ENCODE measurements around the gene SUGT1. TPM values are rescaled to one million over a fixed set of nuclear protein-coding genes. Genes with fewer than 3 reads are reported as not detected.

SUGT1 gene
- total and polyA plus RNA-seq, 10 of the 15 experiments (the other 5 are each of a cell fraction or from before 2014, with no cell fraction given) = 46.7 to 122 (median 77.3) TPM

DNA sequence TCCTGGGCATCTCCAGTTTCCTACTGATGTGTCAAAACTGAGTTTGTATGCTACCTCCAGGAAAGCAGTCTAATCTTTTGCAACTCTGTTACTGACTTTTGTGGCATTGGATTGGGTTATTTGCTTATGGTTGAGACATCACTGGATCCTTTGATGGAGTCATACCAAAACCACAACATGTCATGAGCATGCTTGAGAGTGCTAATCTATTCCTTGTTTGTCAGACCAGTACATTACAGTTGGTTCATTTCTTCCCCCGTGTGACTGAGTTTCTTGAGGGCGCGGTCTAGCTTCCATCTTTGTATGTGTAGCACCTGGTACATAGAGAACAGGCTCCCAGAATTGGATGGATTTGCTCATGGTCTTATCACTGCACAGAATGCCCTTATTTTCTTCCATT lies 43.2 kb downstream of the SUGT1 start (continued):
- TF ChIP-seq POLR2AphosphoS5 (IDR thresholded peaks at IDR 0.05; ENCODE audit: low read length) = no peak
- 0 out of 2 replicates have a peak, but pooled peaks have one; percentile 7 for TF ChIP-seq NFYB (IDR thresholded peaks at IDR 0.05; ENCODE audit: insufficient read depth, low read depth, low read length)
- no peak for TF ChIP-seq DPF2 (IDR thresholded peaks at IDR 0.05)
- TF ChIP-seq CREM (IDR thresholded peaks at IDR 0.05; ENCODE audit: low read depth) = peak; percentile 45; the same call in 1 of the 2 replicates
- TF ChIP-seq ATF7 (IDR thresholded peaks at IDR 0.05; ENCODE audit: low read depth) = peak; percentile 24; the same call in 1 of the 2 replicates
- no peak for TF ChIP-seq NR2F1 (conservative IDR thresholded peaks at IDR 0.05)
- peak; percentile 11; the same call in 1 of the 2 replicates for TF ChIP-seq MTA2 (IDR thresholded peaks at IDR 0.05; ENCODE audit: low read depth)
- peak; percentile 43; the same call in 1 of the 2 replicates for TF ChIP-seq IRF4 (IDR thresholded peaks at IDR 0.05; ENCODE audit: low read depth, low read length)
- no peak for TF ChIP-seq POLR2A (IDR thresholded peaks at IDR 0.05; ENCODE audit: low read depth, low read length)
- TF ChIP-seq YY1 (IDR thresholded peaks at IDR 0.05; ENCODE audit: low read depth, low read length) = 0 out of 2 replicates have a peak, but pooled peaks have one; percentile 27
- TF ChIP-seq JUNB (IDR thresholded peaks at IDR 0.05) = peak; percentile 76
- TF ChIP-seq, protein P1, sequence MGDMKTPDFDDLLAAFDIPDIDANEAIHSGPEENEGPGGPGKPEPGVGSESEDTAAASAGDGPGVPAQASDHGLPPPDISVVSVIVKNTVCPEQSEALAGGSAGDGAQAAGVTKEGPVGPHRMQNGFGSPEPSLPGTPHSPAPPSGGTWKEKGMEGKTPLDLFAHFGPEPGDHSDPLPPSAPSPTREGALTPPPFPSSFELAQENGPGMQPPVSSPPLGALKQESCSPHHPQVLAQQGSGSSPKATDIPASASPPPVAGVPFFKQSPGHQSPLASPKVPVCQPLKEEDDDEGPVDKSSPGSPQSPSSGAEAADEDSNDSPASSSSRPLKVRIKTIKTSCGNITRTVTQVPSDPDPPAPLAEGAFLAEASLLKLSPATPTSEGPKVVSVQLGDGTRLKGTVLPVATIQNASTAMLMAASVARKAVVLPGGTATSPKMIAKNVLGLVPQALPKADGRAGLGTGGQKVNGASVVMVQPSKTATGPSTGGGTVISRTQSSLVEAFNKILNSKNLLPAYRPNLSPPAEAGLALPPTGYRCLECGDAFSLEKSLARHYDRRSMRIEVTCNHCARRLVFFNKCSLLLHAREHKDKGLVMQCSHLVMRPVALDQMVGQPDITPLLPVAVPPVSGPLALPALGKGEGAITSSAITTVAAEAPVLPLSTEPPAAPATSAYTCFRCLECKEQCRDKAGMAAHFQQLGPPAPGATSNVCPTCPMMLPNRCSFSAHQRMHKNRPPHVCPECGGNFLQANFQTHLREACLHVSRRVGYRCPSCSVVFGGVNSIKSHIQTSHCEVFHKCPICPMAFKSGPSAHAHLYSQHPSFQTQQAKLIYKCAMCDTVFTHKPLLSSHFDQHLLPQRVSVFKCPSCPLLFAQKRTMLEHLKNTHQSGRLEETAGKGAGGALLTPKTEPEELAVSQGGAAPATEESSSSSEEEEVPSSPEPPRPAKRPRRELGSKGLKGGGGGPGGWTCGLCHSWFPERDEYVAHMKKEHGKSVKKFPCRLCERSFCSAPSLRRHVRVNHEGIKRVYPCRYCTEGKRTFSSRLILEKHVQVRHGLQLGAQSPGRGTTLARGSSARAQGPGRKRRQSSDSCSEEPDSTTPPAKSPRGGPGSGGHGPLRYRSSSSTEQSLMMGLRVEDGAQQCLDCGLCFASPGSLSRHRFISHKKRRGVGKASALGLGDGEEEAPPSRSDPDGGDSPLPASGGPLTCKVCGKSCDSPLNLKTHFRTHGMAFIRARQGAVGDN (IDR thresholded peaks at IDR 0.05) = peak; percentile 52; the same call in 1 of the 2 replicates
- TF ChIP-seq ASH2L (IDR thresholded peaks at IDR 0.05; ENCODE audit: borderline replicate concordance, low read depth) = no peak
- TF ChIP-seq, protein P2, sequence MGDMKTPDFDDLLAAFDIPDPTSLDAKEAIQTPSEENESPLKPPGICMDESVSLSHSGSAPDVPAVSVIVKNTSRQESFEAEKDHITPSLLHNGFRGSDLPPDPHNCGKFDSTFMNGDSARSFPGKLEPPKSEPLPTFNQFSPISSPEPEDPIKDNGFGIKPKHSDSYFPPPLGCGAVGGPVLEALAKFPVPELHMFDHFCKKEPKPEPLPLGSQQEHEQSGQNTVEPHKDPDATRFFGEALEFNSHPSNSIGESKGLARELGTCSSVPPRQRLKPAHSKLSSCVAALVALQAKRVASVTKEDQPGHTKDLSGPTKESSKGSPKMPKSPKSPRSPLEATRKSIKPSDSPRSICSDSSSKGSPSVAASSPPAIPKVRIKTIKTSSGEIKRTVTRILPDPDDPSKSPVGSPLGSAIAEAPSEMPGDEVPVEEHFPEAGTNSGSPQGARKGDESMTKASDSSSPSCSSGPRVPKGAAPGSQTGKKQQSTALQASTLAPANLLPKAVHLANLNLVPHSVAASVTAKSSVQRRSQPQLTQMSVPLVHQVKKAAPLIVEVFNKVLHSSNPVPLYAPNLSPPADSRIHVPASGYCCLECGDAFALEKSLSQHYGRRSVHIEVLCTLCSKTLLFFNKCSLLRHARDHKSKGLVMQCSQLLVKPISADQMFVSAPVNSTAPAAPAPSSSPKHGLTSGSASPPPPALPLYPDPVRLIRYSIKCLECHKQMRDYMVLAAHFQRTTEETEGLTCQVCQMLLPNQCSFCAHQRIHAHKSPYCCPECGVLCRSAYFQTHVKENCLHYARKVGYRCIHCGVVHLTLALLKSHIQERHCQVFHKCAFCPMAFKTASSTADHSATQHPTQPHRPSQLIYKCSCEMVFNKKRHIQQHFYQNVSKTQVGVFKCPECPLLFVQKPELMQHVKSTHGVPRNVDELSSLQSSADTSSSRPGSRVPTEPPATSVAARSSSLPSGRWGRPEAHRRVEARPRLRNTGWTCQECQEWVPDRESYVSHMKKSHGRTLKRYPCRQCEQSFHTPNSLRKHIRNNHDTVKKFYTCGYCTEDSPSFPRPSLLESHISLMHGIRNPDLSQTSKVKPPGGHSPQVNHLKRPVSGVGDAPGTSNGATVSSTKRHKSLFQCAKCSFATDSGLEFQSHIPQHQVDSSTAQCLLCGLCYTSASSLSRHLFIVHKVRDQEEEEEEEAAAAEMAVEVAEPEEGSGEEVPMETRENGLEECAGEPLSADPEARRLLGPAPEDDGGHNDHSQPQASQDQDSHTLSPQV (IDR thresholded peaks at IDR 0.05) = no peak
- TF ChIP-seq BHLHE40 (IDR thresholded peaks at IDR 0.05; ENCODE audit: borderline replicate concordance in 1 of 2, low read depth in 2 of 2, low read length in 1 of 2) = peak in 1 of 2 experiments; percentile 50; a peak in 2 of 4 replicates
- peak; percentile 86 for TF ChIP-seq TCF7 (IDR thresholded peaks at IDR 0.05; ENCODE audit: borderline replicate concordance)
- no peak for TF ChIP-seq SMC3 (IDR thresholded peaks at IDR 0.05; ENCODE audit: borderline replicate concordance, low read length)
- TF ChIP-seq, protein P3, sequence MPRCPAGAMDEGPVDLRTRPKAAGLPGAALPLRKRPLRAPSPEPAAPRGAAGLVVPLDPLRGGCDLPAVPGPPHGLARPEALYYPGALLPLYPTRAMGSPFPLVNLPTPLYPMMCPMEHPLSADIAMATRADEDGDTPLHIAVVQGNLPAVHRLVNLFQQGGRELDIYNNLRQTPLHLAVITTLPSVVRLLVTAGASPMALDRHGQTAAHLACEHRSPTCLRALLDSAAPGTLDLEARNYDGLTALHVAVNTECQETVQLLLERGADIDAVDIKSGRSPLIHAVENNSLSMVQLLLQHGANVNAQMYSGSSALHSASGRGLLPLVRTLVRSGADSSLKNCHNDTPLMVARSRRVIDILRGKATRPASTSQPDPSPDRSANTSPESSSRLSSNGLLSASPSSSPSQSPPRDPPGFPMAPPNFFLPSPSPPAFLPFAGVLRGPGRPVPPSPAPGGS (IDR thresholded peaks at IDR 0.05; ENCODE audit: borderline replicate concordance, insufficient read depth, low read depth, low read length, poor library complexity, severe bottlenecking) = peak; percentile 18
- no peak for TF ChIP-seq FOXK2 (IDR thresholded peaks at IDR 0.05)

Data from GM12878 (cell line).